GM10266 (cell line): ENCODE data around the gene CD209.

Source experiments
- DNase-seq: peaks from one replicate; pipeline ENCODE4 v3.0.0; 2012; ENCODE audit errors: extremely low spot score
- TF ChIP-seq, protein P1 (sequence below): IDR thresholded peaks from 2 replicates; pipeline ENCODE4 v1.5.1; 2012; ENCODE audit warnings: mild to moderate bottlenecking, low read depth; ENCODE audit not compliant: control insufficient read depth, insufficient read depth; ENCODE audit errors: missing control alignments

The CD209 gene

DNA sequence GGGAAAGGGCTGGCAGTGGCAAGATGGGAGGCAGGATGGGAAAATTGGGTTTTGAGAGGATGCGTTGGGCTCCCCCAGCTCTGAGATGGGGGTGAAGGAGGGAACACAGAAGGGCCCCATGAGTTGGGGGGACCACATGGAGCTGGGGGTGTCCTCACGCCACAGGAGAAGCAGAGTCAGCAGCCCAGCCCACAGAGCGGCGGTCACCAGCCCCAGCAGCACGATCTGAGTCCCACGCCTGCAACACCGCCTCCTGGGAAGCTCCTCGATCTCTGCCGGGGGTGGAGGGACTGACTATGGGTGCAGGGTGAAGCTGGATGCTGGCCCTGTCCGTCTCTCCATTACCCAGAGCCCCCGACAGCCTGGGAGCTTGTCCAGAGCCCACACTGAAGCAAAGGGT, 48.8 kb downstream of the CD209 start:
- TF ChIP-seq, protein P1, sequence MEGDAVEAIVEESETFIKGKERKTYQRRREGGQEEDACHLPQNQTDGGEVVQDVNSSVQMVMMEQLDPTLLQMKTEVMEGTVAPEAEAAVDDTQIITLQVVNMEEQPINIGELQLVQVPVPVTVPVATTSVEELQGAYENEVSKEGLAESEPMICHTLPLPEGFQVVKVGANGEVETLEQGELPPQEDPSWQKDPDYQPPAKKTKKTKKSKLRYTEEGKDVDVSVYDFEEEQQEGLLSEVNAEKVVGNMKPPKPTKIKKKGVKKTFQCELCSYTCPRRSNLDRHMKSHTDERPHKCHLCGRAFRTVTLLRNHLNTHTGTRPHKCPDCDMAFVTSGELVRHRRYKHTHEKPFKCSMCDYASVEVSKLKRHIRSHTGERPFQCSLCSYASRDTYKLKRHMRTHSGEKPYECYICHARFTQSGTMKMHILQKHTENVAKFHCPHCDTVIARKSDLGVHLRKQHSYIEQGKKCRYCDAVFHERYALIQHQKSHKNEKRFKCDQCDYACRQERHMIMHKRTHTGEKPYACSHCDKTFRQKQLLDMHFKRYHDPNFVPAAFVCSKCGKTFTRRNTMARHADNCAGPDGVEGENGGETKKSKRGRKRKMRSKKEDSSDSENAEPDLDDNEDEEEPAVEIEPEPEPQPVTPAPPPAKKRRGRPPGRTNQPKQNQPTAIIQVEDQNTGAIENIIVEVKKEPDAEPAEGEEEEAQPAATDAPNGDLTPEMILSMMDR = no peak
- no peak for DNase-seq

DNA sequence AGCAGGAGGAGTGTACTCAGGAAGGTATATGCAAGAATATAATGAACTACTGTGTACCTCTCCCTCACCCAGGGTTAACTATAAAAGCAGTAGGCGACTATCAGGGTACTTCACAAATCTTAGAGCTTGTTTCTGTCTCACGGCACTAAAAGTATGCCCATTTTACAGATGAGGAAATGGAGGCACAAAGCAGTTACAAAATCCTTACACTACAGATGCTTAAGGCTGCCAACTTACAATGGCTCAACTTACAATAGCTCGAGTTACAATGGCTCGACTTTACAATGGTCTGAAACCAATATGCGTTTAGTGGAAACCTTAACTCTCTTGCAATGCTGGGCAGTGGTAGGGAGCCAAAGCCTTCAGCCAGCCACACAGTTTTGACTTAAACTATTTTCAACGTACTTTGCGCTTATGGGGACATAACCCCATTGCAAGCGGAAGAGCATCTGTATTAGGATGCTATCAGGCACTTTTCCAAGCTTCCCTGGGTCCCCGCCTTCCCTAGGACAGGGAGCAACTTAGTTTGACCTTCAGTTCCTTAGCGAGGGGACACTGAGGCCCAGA, 49.5 kb downstream of the CD209 start:
- TF ChIP-seq, protein P1 = no peak
- DNase-seq = no peak

DNA sequence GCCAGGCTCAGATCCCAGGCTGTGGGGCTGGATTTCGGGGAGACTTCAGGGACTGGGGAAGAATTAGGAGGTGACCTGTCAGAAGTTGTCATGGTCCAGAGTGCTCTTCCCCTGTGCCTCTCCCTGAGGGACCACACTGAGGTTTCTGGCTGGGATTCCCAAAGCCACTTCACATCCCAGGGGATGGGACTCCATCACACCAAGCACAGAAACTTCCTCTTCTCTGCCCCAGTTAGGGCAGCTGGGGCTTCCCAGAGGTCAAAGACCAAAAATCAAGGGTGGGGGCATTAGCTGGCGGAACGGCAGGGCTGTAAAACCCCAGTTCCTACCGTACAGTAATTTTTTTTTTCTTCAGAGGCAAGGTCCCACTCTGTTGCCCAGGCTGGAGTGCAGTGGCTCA, 52.8 kb downstream of the CD209 start:
- TF ChIP-seq, protein P1 = no peak
- DNase-seq = no peak

DNA sequence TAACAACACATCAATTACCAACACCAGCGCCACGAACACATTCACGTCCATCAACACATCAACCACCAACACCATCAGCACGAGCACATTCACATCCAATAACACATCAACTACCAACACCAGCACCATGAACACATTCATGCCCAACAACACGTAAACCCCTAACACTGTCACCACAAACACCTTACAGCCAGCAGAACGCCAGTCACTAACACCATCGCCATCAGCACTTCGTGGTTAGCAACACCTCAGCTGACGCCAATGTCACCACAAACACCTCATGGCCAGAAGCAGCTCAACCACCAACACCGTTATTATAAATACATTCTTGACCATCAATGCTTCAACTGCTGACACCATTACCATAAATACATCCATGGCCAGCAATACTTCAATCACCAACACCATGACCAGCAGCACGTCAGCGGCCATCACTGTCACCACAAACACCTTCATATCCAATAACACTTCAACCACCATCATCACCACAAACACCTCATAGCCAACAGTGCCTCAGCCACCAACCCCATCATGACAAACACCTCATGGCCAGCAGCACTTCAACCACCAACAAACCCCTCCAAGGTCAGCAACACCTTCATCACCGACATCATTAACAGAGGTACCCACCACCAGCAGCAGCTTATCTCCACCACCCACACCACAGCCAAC, 54.8 kb downstream of the CD209 start:
- DNase-seq = no peak
- TF ChIP-seq, protein P1 = no peak

- TF ChIP-seq, protein P1 = no peak
These were observed 55.8 kb downstream of the CD209 start for GRCh38 chr19:7691497-7691896.

DNA sequence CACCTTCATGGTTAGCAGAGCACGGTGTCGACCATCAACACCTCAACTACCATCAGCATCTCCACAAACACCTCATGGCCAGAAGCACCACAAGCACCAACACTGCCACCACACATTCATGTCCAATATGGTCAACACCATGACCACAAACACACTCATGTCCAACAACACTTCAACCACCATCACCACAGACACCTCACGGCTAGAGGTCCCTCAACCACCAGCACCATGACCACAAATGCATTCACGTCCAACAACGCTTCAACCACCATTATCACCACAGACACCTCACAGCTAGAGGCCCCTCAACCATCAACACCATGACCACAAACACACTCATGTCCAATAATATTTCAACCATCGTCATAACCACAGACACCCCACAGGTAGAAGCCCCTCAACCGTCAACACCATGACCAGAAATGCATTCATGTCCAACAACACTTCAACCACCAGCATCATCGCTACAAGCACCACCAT, 56.5 kb downstream of the CD209 start:
- TF ChIP-seq, protein P1 = no peak

More at GRCh38 chr19:7691497-7691896, 55.8 kb downstream of the CD209 start:
- DNase-seq = no peak

More for the DNA sequence above, 56.5 kb downstream of the CD209 start:
- no peak for DNase-seq
